GM21619 (cell line): ENCODE results near the gene PDZD2.

Experiments
- ATAC-seq: cut with Tn5 transposase; IDR thresholded peaks from one replicate; pipeline ENCODE4 v1.9.1; 2021; ENCODE audit not compliant: unreplicated experiment

The PDZD2 gene

DNA sequence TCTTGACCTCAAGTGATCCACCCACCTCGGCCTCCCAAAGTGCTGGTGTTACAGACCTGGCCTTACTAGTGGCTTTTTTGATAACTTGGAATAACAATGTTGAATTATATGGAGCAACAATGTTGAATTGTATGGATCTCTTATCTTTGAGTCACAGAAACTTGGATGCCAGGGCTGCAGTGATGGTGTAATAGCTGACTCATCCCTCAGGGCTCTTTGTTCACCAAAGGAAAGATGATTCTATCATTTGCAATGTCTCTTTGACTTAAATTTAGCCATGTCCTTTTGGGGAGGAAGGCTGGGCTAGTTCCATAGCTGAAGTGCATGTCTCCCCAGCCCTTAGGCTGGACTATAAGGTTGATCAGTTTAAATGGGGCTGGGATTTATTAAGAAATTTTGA lies 172.3 kb downstream of the PDZD2 start:
- ATAC-seq: no peak

DNA sequence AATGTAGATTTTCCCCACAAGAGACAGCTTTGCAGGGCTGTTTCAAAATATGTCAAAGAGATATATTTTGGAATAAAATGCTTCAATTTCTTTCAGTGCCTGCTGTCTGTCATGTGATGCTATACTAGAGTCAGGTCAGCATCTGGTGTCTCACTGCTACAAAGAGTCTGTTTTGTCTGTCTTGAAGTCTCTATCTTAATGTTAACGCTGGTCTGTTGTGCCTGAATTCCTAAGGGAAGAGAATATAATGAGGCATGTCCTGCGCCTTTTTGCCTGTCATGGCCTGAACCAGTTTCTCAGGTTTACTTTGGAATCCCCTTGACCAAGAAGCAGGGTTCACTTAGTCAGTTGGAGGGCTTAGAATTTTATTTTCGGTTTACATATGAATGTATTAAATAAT lies 176.4 kb downstream of the PDZD2 start:
- no peak for ATAC-seq

DNA sequence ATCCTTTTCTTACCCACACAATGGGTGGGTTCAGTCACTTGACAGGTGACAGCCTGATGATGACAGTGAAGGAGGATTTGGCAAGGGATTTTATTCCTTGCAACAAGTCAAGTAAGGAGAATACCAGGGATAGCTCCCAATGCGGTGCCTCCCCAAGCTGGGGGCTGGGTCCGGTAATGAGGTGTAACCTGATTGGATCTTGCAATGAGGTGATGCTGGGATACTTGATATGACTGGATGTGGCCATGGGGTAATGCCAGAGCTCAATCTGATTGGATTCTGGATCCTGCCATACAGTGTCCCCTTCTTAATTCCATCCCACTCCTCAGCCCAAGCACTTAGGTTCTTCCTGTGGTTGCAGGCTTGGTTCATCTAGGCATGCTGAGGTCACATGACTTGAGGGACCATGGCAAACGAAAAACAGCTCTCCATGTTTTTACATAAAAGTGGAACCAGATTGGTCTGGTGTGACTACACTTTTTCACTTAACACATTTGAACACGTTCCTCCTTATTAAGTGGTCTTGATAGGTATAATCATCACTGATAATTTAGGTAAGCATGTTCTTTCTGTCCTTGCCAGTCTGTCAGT lies 181.1 kb downstream of the PDZD2 start:
- no peak for ATAC-seq

DNA sequence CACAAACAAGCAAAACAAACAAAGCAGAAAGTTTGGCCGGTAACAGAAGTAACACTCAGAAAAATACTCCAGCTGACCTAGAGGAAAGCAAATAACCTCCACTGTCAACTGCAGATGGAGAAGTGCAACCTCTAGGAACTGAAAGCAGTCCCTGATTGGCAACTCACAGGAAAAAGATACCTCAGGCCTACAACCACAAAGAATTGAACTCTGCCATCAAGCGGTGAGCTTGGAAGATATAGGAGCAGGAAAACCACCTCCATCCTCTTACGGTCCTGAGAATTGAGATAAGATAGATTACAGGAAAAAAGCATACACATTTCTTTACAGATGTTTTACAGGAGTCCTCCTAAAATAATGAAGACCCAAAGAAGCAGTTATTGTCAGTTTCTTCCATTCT lies 184.5 kb downstream of the PDZD2 start:
- no peak for ATAC-seq

DNA sequence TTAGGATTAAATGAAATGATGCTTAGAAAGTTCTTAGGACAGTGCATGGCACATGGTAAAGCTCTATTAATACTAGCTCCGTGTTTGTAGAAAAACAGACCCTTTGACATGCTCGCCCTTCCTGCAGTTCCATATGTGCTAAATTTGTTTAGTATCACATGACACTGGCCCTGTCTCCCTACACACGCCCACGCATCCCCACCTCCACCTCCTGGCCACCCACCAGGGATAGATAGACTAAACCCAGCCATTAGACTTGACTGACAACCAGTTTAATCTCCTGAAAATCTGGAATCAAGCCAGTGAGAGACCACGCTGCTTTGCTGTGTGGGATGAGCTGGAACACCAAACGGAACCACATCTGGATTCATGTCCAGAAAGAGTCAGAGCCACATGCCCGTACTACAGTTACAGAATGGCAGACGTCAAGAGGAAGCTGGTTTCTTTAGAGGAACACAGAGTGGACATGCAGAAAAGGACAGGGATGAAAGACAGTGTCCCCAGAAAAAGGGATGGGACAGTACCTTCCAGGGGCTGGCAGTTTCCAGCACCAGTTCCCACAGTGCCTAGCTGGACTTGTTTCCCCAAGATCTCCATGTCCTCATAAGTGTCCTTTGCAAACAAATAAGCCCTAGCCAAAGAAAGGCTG lies 186.1 kb downstream of the PDZD2 start:
- ATAC-seq: no peak

DNA sequence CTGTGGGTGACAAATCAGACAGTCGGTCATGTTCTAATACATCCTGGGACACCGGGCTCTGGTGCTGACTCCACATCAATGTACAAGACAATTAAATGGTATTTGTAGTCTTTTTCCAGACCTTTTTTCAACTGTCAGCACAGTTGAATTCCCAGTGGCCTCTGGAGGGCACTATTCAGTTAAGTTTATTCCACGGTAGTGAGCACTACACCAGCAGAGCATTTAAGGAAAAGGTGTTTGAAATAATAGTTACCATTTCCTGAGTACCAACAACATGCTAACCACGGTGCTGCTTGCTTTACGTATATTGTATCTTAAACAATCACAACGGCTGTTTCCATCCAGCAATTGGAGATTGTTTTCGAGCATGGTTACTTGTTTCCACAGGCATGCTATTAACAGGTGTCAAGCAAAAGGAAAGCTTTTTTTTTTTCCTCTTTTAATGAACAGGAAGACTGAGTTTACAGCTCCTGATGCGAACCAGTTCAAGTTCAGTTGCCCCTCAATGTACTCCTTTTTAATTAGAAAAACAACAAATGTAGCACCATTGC lies 186.7 kb downstream of the PDZD2 start:
- peak; percentile 60 for ATAC-seq

DNA sequence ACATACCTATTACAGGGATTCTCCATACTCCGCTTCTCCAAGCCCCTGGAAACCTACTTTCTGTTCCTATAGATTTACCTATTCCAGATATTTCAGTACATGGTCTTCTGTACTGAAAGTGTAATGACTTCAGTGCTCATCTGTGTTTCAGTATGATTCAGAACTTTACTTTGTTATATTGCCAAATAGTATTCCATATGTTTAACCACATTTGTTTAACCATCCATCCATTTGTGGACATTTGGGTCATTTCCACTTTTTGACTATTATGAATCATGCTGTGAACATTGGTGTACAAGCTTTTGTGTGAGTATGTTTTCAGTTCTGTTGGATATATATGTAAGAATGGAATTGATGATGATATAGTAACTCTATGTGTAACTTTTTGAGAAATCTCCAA lies 188.9 kb downstream of the PDZD2 start:
- no peak for ATAC-seq

DNA sequence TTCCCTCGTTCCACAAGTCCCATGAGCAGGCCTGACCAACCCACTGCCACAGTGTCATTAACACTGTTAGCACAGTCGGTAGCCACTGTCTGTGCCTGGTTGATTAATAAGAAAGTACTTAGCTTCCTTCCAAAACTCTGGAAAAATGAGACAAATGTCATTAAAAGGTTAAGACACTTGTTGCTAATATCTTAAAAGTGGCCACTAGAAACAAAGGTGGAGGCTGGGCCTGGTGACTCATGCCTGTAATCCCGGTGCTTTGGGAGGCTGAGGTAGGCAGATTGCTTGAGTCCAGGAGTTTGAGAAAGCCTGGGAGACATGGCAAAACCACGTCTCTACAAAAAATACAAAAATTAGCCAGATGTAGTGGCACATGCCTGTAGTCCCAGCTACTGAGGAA lies 194.0 kb downstream of the PDZD2 start:
- ATAC-seq: no peak

DNA sequence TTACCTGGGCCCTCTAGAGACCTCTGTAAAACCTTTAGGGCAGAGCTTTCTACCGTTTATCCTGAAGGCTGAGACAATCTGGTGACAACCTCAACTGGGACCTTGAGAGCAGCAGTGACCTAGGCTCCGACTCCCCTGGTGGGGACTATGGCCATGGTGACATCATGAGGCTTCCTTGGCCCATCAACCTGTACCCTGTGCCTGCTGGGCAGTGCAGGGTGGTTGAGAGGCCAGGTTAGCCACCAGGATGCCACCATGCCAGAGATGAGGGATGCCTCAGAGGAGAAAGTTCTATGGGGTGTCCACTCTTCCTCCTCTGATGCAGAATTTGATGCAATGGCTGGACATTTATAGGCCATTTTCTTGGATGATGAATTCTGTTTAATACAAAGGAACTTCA lies 194.8 kb downstream of the PDZD2 start:
- no peak for ATAC-seq

DNA sequence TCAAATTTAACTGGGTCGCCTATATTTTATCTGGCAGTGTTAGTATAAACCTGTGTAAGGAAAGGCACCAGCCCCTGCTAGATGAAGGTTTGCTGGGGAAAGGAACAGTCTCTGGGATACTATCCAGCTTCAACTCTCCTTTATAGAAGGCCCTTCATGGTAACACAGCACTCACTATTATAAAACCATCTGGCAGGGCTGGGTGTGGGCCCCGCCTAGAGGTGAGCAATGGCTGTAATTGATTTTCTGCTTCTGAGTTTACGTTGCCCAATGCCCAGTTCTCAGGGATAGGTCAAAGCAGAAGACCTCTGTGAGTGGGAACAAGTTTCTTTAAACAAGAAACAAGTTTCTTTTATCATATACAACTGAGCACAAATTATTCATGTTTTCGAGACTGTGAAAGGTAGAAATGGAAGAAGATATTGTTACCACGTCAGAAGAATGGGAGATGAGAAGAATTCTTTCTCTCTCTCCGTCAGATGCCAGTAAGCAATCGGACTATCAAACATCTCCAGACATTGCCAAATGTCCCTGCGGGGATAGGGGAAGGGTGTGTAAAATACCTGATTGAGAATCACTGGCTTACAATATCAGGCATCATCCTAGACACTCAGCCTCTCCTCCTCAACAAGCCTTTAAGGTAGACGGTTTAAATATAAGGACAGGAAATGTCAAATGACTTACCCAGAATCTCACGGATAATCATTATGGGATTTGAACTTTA lies 205.9 kb downstream of the PDZD2 start:
- ATAC-seq: no peak

DNA sequence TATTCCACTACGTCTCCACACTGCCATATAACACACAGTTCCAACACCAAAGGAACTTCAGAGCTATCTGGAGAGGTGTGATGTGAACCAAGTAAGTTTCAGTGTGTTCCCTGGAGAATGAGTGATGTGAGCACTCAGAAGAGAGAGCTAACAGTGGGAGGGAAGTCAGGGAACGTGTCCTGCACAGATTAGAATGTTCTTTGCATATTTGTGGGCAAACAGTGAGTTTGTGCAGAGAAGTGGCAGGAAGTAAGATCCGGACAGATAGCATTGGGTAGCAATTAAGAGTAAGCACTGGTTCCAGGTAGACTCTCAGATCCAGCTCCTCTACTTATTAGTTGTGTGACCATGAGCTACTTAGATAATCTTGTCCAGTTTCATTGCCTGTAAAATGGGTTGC lies 206.4 kb downstream of the PDZD2 start:
- no peak for ATAC-seq

DNA sequence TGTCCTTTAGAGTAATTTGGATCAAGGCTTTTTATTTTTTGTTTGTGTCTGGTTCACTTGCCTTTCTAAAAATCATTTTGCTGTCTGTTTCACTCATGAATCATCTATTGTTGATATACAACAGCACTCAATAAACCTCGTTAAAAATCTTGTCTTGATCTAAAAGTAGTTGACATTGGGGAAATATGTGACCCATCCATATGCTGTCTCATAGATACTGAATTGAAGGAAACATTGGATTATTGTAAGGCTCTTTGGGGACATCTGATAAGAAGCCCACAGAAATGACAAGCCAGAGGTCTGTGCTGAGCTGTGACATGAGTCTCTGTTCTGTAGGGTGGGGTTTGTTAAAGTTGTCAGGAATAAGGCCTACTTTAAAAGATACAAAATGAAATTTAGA lies 208.0 kb downstream of the PDZD2 start:
- no peak for ATAC-seq

DNA sequence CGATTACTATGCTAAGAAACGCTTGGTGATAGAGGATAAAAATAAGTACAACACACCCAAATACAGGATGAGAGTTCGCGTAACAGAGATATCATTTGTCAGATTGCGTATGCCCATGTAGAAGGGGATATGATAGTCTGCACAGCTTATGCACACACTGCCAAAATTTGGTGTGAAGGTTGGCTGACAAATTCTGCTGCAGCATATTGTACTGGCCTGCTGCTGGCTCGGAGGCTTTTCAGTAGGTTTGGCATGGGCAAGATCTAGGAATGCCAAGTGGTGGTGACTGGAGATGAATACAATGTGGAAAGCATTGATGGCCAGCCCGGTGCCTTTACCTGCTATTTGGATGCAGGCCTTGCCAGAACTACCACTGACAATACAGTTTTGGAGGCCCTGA lies 208.4 kb downstream of the PDZD2 start:
- no peak for ATAC-seq

DNA sequence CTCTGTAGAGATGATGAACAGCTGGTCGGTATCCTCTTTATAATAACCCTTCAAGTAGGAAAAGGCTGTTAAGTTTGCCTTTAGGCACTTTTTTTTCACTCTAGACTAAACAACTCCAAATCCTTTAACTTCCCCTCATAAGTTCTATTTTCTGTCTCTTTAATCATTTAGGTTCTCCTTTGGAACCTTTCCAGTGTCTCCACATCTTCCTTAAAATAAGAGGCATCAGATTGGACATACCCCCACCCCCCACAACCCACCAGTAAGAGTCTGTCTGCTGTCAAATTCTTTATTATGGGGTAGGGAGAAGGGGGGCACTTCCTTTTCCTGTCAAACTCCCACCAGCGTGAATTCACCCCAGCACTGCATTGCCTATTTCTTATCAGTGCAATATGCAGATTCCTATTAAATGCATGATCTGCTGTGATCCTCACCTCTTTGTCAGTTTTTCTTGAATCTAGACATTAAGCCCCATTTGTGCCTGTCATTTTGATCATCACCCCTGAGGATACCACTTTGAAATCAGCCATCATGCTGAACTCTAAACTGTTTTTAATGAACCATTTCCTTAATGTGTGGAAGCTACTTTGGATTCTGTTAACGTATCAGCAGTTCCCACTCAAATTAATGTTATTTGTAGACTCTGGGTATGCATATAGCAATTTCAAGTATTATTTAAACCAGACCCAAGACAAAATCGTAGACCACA lies 212.2 kb downstream of the PDZD2 start:
- no peak for ATAC-seq

DNA sequence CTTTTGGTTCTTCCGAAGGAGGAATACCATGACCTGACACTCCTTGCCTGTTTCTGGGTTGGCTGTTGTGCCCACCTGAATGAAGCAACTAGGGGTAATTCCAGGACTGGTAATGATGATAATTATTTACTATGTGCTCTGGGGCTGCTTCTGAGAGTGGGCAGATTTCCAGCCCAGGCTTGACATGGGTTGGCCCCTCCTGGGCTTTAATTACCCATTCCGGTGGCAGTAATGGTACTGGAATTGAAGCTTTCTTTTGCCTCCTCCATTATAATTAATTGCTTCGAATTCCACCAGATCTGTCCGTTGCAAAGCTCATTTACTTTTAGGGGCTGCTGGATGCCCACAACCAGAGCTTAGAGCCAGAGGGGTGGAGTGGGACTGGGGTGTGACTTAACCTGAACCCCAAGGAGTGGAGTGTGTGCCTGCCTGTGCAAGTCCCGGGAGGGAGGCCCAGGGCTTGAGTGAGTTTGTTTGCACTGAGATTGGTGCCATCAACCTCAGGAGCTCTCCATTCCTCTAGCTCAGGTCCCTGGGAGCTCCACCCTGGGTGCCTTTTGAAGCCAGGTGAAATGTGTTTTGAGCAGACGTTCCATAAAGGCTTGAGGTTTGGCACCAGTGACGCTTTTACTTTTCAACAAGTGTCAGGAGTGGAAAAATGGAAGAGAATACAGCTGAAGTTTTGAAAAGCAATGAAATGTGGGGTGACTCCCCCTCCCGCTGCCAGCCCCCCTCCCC lies 214.6 kb downstream of the PDZD2 start:
- no peak for ATAC-seq

DNA sequence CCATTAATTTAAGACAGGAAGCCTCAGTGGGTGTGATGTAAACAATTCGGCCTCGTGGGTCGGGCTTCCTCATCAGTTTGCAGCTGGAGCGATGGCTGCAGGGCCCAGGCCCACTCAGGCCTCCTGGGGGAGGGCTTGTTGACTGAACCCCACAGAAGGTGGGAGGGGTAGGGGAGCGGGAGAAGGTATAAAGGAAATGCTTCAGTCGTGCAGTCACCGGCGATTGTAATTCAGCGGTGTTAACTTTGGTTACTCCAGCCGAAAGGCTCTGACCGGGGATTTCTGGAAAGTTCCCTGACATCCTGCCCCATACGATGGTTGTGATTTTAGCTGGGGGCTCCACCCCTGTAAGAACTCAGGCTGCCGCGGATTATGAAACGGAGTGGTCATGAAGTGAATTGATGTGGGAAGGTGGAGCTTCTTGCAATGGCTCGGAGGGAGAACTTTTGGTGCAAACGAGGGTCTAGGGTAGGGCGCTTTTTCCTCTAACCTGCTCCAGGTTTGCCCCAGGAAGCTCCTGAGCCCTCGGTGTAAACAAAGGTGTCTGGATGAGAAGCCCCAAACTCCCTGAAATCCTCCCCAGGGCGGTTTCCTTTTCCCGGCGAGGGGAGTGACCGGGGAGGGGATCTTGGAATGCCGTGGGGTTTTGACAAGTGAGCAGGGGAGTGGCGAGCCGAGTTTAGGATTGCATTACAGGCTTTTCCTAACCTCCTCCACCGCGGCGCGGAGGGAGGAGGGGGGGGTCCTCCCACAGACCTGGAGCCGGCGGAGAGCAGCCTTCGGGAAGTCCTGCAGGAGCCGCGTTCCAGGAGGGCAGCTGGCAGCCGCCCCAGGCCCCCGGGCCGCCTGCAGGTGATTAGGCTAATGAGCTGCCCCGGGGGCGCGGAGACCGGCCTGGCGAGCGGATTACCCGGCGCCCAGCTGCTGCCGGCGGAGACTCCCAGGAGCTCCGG lies 215.5 kb downstream of the PDZD2 start:
- no peak for ATAC-seq

DNA sequence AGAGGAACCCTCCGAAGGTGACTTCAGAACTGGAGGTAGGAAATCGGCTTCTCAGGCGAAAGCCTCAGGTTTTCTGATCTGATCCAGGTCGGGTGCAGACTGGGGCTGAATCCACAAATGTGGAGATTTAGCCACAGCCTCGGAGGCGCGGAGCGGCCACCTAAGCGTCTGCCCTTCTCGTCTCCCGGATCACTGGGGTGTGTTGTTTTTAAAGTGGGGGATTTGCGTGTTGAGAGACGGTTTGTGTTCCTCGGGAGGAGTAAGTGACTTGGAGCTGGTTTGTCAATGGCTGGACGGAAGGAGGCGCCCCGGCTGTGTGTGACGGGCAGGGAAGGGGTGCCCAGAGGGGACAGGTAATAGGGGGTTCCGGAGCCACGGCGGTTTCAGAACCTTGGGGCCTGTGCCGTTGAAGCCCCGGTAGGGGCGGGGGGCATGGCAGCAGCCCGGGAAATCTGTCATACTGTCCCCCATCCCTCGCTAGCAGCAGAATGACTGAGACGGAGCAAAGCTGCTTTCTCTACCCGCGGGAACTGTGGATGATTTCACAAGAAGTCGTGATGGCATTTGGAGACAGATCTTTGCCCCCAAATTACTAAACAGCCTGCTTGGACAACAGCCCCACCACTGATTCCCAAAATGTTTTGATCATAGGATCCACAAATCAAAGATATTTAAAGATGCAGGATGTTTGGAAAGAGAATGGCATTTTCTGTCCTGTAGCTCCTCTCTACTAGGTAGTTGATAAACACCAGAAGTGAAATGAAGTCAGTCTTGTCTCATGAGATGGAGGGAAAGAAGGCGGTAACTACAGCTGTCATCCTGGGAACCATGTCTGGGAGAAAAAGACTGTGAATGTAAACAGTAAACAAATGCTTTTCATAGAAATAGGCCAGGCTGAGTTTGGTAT lies 216.5 kb downstream of the PDZD2 start:
- no peak for ATAC-seq

DNA sequence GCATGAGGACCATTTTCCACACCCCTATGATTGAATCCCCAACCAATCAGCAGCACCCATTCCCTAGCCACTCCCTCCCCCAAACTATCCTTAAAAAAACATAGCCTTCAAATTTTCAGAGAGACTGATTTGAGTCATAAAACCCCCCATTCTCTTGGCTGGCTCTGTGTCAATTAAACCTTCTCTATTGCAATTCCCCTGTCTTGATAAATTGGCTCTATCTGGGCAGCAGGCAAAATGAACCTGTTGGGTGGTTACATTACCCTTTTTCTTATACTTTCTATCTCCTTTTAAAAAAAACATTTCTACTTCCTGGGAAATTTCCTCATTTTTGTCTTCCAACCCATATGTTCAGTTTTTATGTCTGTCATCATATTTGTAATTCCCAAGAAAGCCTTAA lies 220.2 kb downstream of the PDZD2 start:
- no peak for ATAC-seq

DNA sequence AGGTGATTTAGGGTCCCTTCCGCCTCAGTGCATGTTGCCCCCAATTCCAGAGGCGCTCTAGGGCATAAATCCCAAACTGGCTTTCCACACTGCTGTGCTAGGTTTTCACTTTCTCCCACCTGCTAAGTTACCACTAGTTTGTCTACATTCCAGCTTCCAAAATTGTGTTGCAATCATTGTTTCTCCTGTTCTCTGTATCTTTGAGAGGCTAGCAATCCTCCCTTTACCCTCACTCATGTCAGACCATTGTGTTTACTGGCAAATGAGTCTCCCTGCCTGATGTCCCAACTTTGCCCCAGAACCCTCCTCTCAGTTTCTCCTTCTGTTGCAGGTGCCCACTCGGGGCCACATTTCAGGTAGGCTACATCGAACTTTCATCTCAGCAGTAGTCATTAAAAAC lies 221.3 kb downstream of the PDZD2 start:
- ATAC-seq: no peak
